ENCODE measurements around the gene RNF44.

DNA sequence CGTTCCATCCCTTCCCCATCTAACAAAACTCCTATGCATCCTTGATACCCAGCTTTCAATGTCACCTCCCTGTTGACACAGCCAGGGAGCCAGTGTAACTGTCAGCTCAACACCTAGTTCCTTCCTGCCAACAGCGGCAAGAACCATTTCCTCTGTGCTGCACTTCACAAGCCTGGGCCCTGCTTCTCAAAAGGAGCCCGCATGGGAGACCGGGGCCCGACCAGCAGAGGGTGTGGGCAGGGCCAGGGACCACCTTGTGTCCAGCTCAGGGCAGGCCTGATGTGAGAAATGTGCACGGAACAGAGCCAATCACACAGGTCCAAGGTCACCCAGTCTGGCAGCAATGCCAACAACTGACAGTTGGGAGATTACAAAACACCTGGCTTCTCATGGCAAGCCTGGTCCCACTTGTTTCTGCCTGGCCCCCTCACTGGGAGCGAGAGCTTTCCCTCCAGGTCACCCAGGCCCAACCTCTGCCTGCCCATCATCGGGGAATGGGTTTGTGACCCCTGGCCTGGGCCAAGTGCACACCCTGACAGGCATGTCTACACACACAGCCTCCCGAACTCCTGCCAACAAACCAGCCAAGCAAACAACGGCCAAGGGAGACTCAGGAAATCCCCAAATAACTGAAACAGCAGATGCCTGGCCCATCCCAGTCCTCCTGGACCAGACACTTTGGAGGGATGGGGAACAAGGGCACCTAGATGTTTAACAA lies 3.1 kb downstream of the RNF44 start:
- TF ChIP-seq, protein P1, sequence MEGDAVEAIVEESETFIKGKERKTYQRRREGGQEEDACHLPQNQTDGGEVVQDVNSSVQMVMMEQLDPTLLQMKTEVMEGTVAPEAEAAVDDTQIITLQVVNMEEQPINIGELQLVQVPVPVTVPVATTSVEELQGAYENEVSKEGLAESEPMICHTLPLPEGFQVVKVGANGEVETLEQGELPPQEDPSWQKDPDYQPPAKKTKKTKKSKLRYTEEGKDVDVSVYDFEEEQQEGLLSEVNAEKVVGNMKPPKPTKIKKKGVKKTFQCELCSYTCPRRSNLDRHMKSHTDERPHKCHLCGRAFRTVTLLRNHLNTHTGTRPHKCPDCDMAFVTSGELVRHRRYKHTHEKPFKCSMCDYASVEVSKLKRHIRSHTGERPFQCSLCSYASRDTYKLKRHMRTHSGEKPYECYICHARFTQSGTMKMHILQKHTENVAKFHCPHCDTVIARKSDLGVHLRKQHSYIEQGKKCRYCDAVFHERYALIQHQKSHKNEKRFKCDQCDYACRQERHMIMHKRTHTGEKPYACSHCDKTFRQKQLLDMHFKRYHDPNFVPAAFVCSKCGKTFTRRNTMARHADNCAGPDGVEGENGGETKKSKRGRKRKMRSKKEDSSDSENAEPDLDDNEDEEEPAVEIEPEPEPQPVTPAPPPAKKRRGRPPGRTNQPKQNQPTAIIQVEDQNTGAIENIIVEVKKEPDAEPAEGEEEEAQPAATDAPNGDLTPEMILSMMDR (IDR thresholded peaks at IDR 0.05; ENCODE audit: borderline replicate concordance, extremely low read depth, low read length, poor library complexity, severe bottlenecking) = peak; percentile 29
- no peak for TF ChIP-seq EZH2 (IDR thresholded peaks at IDR 0.05; ENCODE audit: borderline replicate concordance, low read depth, low read length, severe bottlenecking)
